Astrocyte of the hippocampus (primary cell): ENCODE results near the gene ATRAID.

ENCODE experiments used
- DNase-seq: peaks from one replicate; pipeline ENCODE4 v3.0.0; 2011; ENCODE audit warnings: low read depth, low spot score

Gene ATRAID

GRCh38 chr2:27219091-27219490, 7.2 kb downstream of the ATRAID start:
- no peak for DNase-seq

- no peak for DNase-seq
Measured at GRCh38 chr2:27220091-27220490, 8.2 kb downstream of the ATRAID start.

- no peak for DNase-seq
Measured at GRCh38 chr2:27221166-27221565, 9.3 kb downstream of the ATRAID start.

- no peak for DNase-seq
Measured at GRCh38 chr2:27222407-27222806, 10.6 kb downstream of the ATRAID start.

- no peak for DNase-seq
Measured at GRCh38 chr2:27223416-27223815, 11.6 kb downstream of the ATRAID start.

GRCh38 chr2:27225526-27225925, 13.7 kb downstream of the ATRAID start:
- no peak for DNase-seq

GRCh38 chr2:27227501-27227900, 15.7 kb downstream of the ATRAID start:
- DNase-seq: no peak

GRCh38 chr2:27231921-27232320, 20.1 kb downstream of the ATRAID start:
- no peak for DNase-seq

GRCh38 chr2:27233341-27233740, 21.5 kb downstream of the ATRAID start:
- DNase-seq: no peak

- no peak for DNase-seq
Measured at GRCh38 chr2:27236136-27236535, 24.3 kb downstream of the ATRAID start.

GRCh38 chr2:27236626-27237025, 24.8 kb downstream of the ATRAID start:
- DNase-seq: no peak

- no peak for DNase-seq
Measured at GRCh38 chr2:27237341-27237945, 25.6 kb downstream of the ATRAID start.

- no peak for DNase-seq
Measured at GRCh38 chr2:27238976-27239375, 27.1 kb downstream of the ATRAID start.

GRCh38 chr2:27240406-27240805, 28.6 kb downstream of the ATRAID start:
- DNase-seq: no peak

- DNase-seq: no peak
Measured at GRCh38 chr2:27241761-27242613, 30.1 kb downstream of the ATRAID start.

- DNase-seq: no peak
Measured at GRCh38 chr2:27242614-27242951, 30.7 kb downstream of the ATRAID start.

GRCh38 chr2:27243391-27244130, 31.7 kb downstream of the ATRAID start:
- DNase-seq: no peak

GRCh38 chr2:27245116-27245515, 33.3 kb downstream of the ATRAID start:
- no peak for DNase-seq

GRCh38 chr2:27245626-27246025, 33.8 kb downstream of the ATRAID start:
- no peak for DNase-seq

- DNase-seq: no peak
Measured at GRCh38 chr2:27247893-27248292, 36.1 kb downstream of the ATRAID start.

- DNase-seq: peak; percentile 42
Measured at GRCh38 chr2:27249159-27249890, 37.5 kb downstream of the ATRAID start.
